PC-9 (cell line): ENCODE data around the gene ADORA3. TPM values are rescaled to one million over a fixed set of nuclear protein-coding genes. Genes with fewer than 3 reads are reported as not detected.
A peak's percentile ranks its signal among the peaks of the same experiment; 100 is the strongest.

ENCODE experiments used
- BruUV-seq: library from RNA; stranded (reverse); fragments of 400-500 nt; replicated peaks from 2 replicates; lab custom pipeline; 2021; lab: Mats Ljungman, UMichigan
- CTCF ChIA-PET: fragments of 300-600 bp; sonication (Branson Sonifier 250); formaldehyde crosslinking; loops from one replicate; lab custom pipeline; 2022; ENCODE audit warnings: antibody characterized with exemption; lab: Charles Lee
- POLR2A ChIA-PET: fragments of 300-600 bp; sonication (Branson Sonifier 250); formaldehyde crosslinking; loops from one replicate; lab custom pipeline; 2022; ENCODE audit warnings: antibody characterized with exemption; ENCODE audit not compliant: unreplicated experiment; lab: Charles Lee
- DNase-seq, 2 experiments: peaks; one replicate each; pipeline versions ENCODE4 v3.0.0 to v3.0.0-alpha.2; 2015 to 2022; ENCODE audit warnings: mixed read lengths in 1 of 2
- H2AFZ ChIP-seq: fragments of 200-600 bp; sonication (generic); 2 replicates; pipeline ENCODE4 v1.8.1; 2017; ENCODE audit warnings: antibody characterized with exemption
- H3F3A ChIP-seq: fragments of 200-600 bp; sonication (generic); 2 replicates; pipeline ENCODE4 v1.8.1; 2017; ENCODE audit warnings: antibody characterized with exemption, mild to moderate bottlenecking, low read depth; ENCODE audit not compliant: insufficient read depth
- H3K27ac ChIP-seq: fragments of 200-600 bp; sonication (generic); 2 replicates; pipeline ENCODE4 v1.6.1; 2016; ENCODE audit warnings: mixed run types
- H3K27me3 ChIP-seq: fragments of 200-600 bp; sonication (generic); 2 replicates; pipeline ENCODE4 v1.6.1; 2016; ENCODE audit warnings: low read depth, mixed run types; ENCODE audit not compliant: insufficient read depth
- H3K36me3 ChIP-seq: fragments of 200-600 bp; sonication (generic); 2 replicates; pipeline ENCODE4 v1.6.1; 2016; ENCODE audit warnings: low read depth, mixed run types
- H3K4me1 ChIP-seq: fragments of 200-600 bp; sonication (generic); replicated peaks from 2 replicates; pipeline ENCODE4 v1.6.1; 2016; ENCODE audit warnings: mixed run types; ENCODE audit not compliant: insufficient read depth
- H3K4me2 ChIP-seq: fragments of 200-600 bp; sonication (generic); 2 replicates; pipeline ENCODE4 v1.6.1; 2017; ENCODE audit warnings: mixed run types
- H3K4me3 ChIP-seq: fragments of 200-600 bp; sonication (generic); 2 replicates; pipeline ENCODE4 v1.6.1; 2016; ENCODE audit warnings: mixed run types
- H3K79me2 ChIP-seq: fragments of 200-600 bp; sonication (generic); 2 replicates; pipeline ENCODE4 v1.6.1; 2017; ENCODE audit warnings: low read depth, mixed run types
- H3K9me2 ChIP-seq: fragments of 200-600 bp; sonication (generic); 2 replicates; pipeline ENCODE4 v1.8.1; 2017; ENCODE audit warnings: mild to moderate bottlenecking; ENCODE audit not compliant: insufficient read depth
- H3K9me3 ChIP-seq: fragments of 200-600 bp; sonication (generic); 2 replicates; pipeline ENCODE4 v1.8.1; 2016; ENCODE audit warnings: low read depth; ENCODE audit not compliant: insufficient read depth
- H4K20me1 ChIP-seq: fragments of 200-600 bp; sonication (generic); 2 replicates; pipeline ENCODE4 v1.8.1; 2017; ENCODE audit not compliant: insufficient read depth
- CTCF ChIP-seq: fragments of 200-600 bp; sonication (generic); conservative IDR thresholded peaks from 2 replicates; pipeline ENCODE4 v1.6.1; 2017; ENCODE audit warnings: mixed run types, antibody characterized with exemption, mild to moderate bottlenecking, moderate library complexity
- EZH2 ChIP-seq: fragments of 200-600 bp; sonication (generic); IDR thresholded peaks from 2 replicates; pipeline ENCODE4 v1.8.0; 2017; ENCODE audit warnings: antibody characterized with exemption, low read depth
- intact Hi-C: fragments of 100-400 bp; cut with micrococcal nuclease; formaldehyde crosslinking; loops from one replicate; pipeline ENCODE4 v1.10.0; 2022; ENCODE audit not compliant: unreplicated experiment
- total RNA-seq: library from RNA; stranded (reverse); gene quantifications from 2 replicates; pipeline ENCODE4 v1.2.3, GENCODE V29; 2021

ADORA3 gene
- total RNA-seq, 1 experiment from 2014 or later, result not detected

GRCh38 chr1:111452581-111452980 is 50.9 kb downstream of the ADORA3 start:
- no TSS peak for BruUV-seq
- TF ChIP-seq EZH2 (no peak), CTCF (no peak)
- Histone ChIP-seq H3K9me2 (no peaks in the 10 kb centered on the region), H3K79me2 (peaks cover 73% of the 10 kb centered on the region), H3K4me1 (peaks cover 20% of the 10 kb centered on the region), H3K36me3 (peaks cover 46% of the 10 kb centered on the region), H3K9me3 (no peaks in the 10 kb centered on the region), H3K4me2 (no peak overlapping the region), H2AFZ (no peak overlapping the region), H4K20me1 (peaks cover 8% of the 10 kb centered on the region; the same call in 1 of the 2 replicates), H3K27ac (no peak overlapping the region), H3F3A (no peaks in the 10 kb centered on the region), H3K4me3 (no peak overlapping the region), H3K27me3 (no peaks in the 10 kb centered on the region)
- intact Hi-C loops, result no loop called here
- ChIA-PET CTCF (no interaction called here), POLR2A (interaction anchor here (0.7 kb wide), 1 partner anchor 30 kb away, joined by 15 read pairs; no protein-coding TSS in a partner anchor)
- DNase-seq, result no peak

GRCh38 chr1:111450185-111450584 is 53.2 kb downstream of the ADORA3 start:
- peaks cover 52% of the 10 kb centered on the region for H3K36me3 ChIP-seq

GRCh38 chr1:111449703-111450017 is 53.8 kb downstream of the ADORA3 start:
- no peaks in the 10 kb centered on the region for H3K9me2 ChIP-seq
- peak overlapping the region; percentile 69 for H3K27ac ChIP-seq
- H4K20me1 ChIP-seq, result peaks cover 5% of the 10 kb centered on the region; the same call in 1 of the 2 replicates
- H2AFZ ChIP-seq, result peak overlapping the region; percentile 94
- no peaks in the 10 kb centered on the region for H3K9me3 ChIP-seq
- intact Hi-C loops, result loop anchor here (1.0 to 10.0 kb wide), 2 partner anchors 305 to 306 kb away; partner anchors contain the start of genes CEPT1, DDX20 and DRAM2
- H3K36me3 ChIP-seq, result peaks cover 52% of the 10 kb centered on the region
- peaks cover 93% of the 10 kb centered on the region for H3K79me2 ChIP-seq
- POLR2A ChIA-PET, result interaction anchor here (0.6 kb wide), 1 partner anchor 241 kb away, joined by 10 read pairs; no protein-coding TSS in a partner anchor
- BruUV-seq, result no TSS peak
- peak overlapping the region; percentile 85 for H3K4me3 ChIP-seq
- no peaks in the 10 kb centered on the region for H3K27me3 ChIP-seq
- CTCF ChIA-PET, result interaction anchor here (0.5 to 1.9 kb wide), 2 partner anchors 58 to 87 kb away, joined by 3 to 5 read pairs; no protein-coding TSS in a partner anchor
- H3K4me1 ChIP-seq, result peaks cover 23% of the 10 kb centered on the region
- peak overlapping the region; percentile 79 for H3K4me2 ChIP-seq
- TF ChIP-seq CTCF (no peak), EZH2 (no peak)
- DNase-seq, result no peak
- H3F3A ChIP-seq, result no peaks in the 10 kb centered on the region

More at GRCh38 chr1:111450185-111450584, 53.2 kb downstream of the ADORA3 start:
- intact Hi-C loops, result no loop called here
- Histone ChIP-seq H3K9me3 (no peaks in the 10 kb centered on the region), H3F3A (no peaks in the 10 kb centered on the region), H3K4me1 (peaks cover 23% of the 10 kb centered on the region), H3K4me3 (peak overlapping the region; percentile 85), H3K9me2 (no peaks in the 10 kb centered on the region), H3K27me3 (no peaks in the 10 kb centered on the region), H3K4me2 (peak overlapping the region; percentile 79), H4K20me1 (peaks cover 6% of the 10 kb centered on the region; the same call in 1 of the 2 replicates), H2AFZ (peak overlapping the region; percentile 94; the same call in 1 of the 2 replicates), H3K27ac (peak overlapping the region; percentile 69; the same call in 1 of the 2 replicates), H3K79me2 (peaks cover 94% of the 10 kb centered on the region)
- TF ChIP-seq EZH2 (no peak), CTCF (no peak)
- ChIA-PET POLR2A (no interaction called here), CTCF (interaction anchor here (0.5 kb wide), 1 partner anchor 86 kb away, joined by 3 read pairs; no protein-coding TSS in a partner anchor)
- no peak for DNase-seq
- BruUV-seq, result no TSS peak

Other genes with a start within 250 kb of the ADORA3 start
- not detected in 2 replicates for gene CHIA, start 212.8 kb downstream of the ADORA3 start, total RNA-seq
- gene OVGP1, start 75.9 kb downstream of the ADORA3 start, total RNA-seq, result 0.85 and 1.6 TPM in 2 replicates
- gene WDR77, start 54.4 kb downstream of the ADORA3 start, total RNA-seq, result 20.6 and 23.7 TPM in 2 replicates
- 183 and 212 TPM in 2 replicates for gene ATP5PB, start 54.2 kb downstream of the ADORA3 start, total RNA-seq
- 0.20 and 0.53 TPM in 2 replicates for gene C1orf162, start 29.6 kb downstream of the ADORA3 start, total RNA-seq
- not detected in 2 replicates for gene TMIGD3, start within 50 bp of the ADORA3 start, total RNA-seq
- gene RAP1A, start 116.2 kb upstream of the ADORA3 start, total RNA-seq, result 45.4 and 55.2 TPM in 2 replicates
- gene INKA2, start 235.8 kb upstream of the ADORA3 start, total RNA-seq, result 0.53 and 1.4 TPM in 2 replicates